A673 (cell line): ENCODE results near the gene NAGK. TPM values are rescaled to one million over a fixed set of nuclear protein-coding genes. Genes with fewer than 3 reads are reported as not detected.

Source experiments
- BruUV-seq: library from RNA; stranded (reverse); fragments of 400-500 nt; replicated peaks from 2 replicates; lab custom pipeline; 2021; lab: Mats Ljungman, UMichigan
- CTCF ChIA-PET: fragments of 300-600 bp; sonication (Branson Sonifier 250); formaldehyde crosslinking; loops from one replicate; lab custom pipeline; 2022; ENCODE audit warnings: antibody characterized with exemption; lab: Charles Lee
- POLR2A ChIA-PET: fragments of 300-600 bp; sonication (Branson Sonifier 250); formaldehyde crosslinking; loops from one replicate; lab custom pipeline; 2022; ENCODE audit warnings: antibody characterized with exemption; ENCODE audit not compliant: low non-redundant PET; lab: Charles Lee
- DNase-seq: peaks from one replicate; pipeline ENCODE4 v3.0.0-alpha.2; 2015; ENCODE audit warnings: low spot score
- H3K27ac ChIP-seq: fragments of 200-600 bp; sonication (generic); 2 replicates; pipeline ENCODE4 v1.5.1; 2016; ENCODE audit warnings: mixed run types, low read depth, mild to moderate bottlenecking, mixed read lengths, antibody characterized with exemption, low read length; ENCODE audit not compliant: poor library complexity, severe bottlenecking
- H3K27me3 ChIP-seq: fragments of 200-600 bp; sonication (generic); replicated peaks from 2 replicates; pipeline ENCODE4 v1.6.1; 2017; ENCODE audit warnings: mixed run types, low read depth, mild to moderate bottlenecking, mixed read lengths, antibody characterized with exemption, low read length; ENCODE audit not compliant: insufficient read depth, poor library complexity
- H3K36me3 ChIP-seq: fragments of 200-600 bp; sonication (generic); 2 replicates; pipeline ENCODE4 v1.6.1; 2016; ENCODE audit warnings: mixed run types, mild to moderate bottlenecking, mixed read lengths, antibody characterized with exemption, low read length; ENCODE audit not compliant: insufficient read depth, poor library complexity, severe bottlenecking
- H3K4me1 ChIP-seq: fragments of 200-600 bp; sonication (generic); 2 replicates; pipeline ENCODE4 v1.6.1; 2017; ENCODE audit warnings: mixed run types, mild to moderate bottlenecking, mixed read lengths, antibody characterized with exemption, low read length; ENCODE audit not compliant: insufficient read depth, poor library complexity, severe bottlenecking
- H3K4me3 ChIP-seq: fragments of 200-600 bp; sonication (generic); 2 replicates; pipeline ENCODE4 v1.5.1; 2016; ENCODE audit warnings: low read depth, mixed run types, mild to moderate bottlenecking, mixed read lengths, low read length; ENCODE audit not compliant: poor library complexity, severe bottlenecking
- H3K9me3 ChIP-seq: fragments of 200-600 bp; sonication (generic); 2 replicates; pipeline ENCODE4 v1.6.1; 2016; ENCODE audit warnings: mixed run types, low read depth, mild to moderate bottlenecking, mixed read lengths, antibody characterized with exemption, low read length; ENCODE audit not compliant: poor library complexity, severe bottlenecking
- CTCF ChIP-seq: fragments of 300-800, 200-600 bp; sonication (generic); conservative IDR thresholded peaks from 2 replicates; pipeline ENCODE4 v1.5.1; 2017; ENCODE audit warnings: low read depth, mild to moderate bottlenecking, antibody characterized with exemption, low read length, moderate library complexity, mixed read lengths
- EZH2 ChIP-seq: fragments of 200-600 bp; sonication (generic); IDR thresholded peaks from 2 replicates; pipeline ENCODE4 v1.6.1; 2017; ENCODE audit warnings: borderline replicate concordance, low read depth, mild to moderate bottlenecking, mixed read lengths, antibody characterized with exemption, low read length; ENCODE audit not compliant: poor library complexity, severe bottlenecking
- intact Hi-C: fragments of 100-400 bp; cut with micrococcal nuclease; formaldehyde crosslinking; loops from one replicate; pipeline ENCODE4 v1.10.0; 2022; ENCODE audit not compliant: unreplicated experiment
- total RNA-seq: library from RNA; stranded (reverse); gene quantifications from 2 replicates; pipeline ENCODE4 v1.2.3, GENCODE V29; 2021

NAGK gene
- total RNA-seq, 1 experiment from 2014 or later: 64.4 TPM

GRCh38 chr2:71064110-71064611, 4.3 kb upstream of the NAGK start:
- no peaks in the 10 kb centered on the region for H3K9me3 ChIP-seq
- no peaks in the 10 kb centered on the region for H3K36me3 ChIP-seq
- POLR2A ChIA-PET: no interaction called here
- H3K4me1 ChIP-seq: peaks cover 12% of the 10 kb centered on the region
- no peak for DNase-seq
- H3K27me3 ChIP-seq: peaks cover 3% of the 10 kb centered on the region
- TF ChIP-seq EZH2 (no peak), CTCF (no peak)
- no peak overlapping the region for H3K27ac ChIP-seq
- CTCF ChIA-PET: no interaction called here
- intact Hi-C loops: no loop called here
- no peak overlapping the region for H3K4me3 ChIP-seq
- no TSS peak for BruUV-seq

GRCh38 chr2:71064754-71065621, 3.5 kb upstream of the NAGK start:
- peaks cover 14% of the 10 kb centered on the region for H3K4me1 ChIP-seq
- no peak overlapping the region for H3K4me3 ChIP-seq
- DNase-seq: no peak
- no peaks in the 10 kb centered on the region for H3K9me3 ChIP-seq
- no TSS peak for BruUV-seq
- H3K27ac ChIP-seq: no peak overlapping the region
- peaks cover 3% of the 10 kb centered on the region for H3K27me3 ChIP-seq
- ChIA-PET CTCF (no interaction called here), POLR2A (no interaction called here)
- intact Hi-C loops: no loop called here
- H3K36me3 ChIP-seq: no peaks in the 10 kb centered on the region
- TF ChIP-seq CTCF (no peak), EZH2 (no peak)

- ChIA-PET CTCF (no interaction called here), POLR2A (no interaction called here)
- no TSS peak for BruUV-seq
- intact Hi-C loops: no loop called here
- no peak overlapping the region for H3K4me3 ChIP-seq
- H3K9me3 ChIP-seq: no peaks in the 10 kb centered on the region
- no peak for TF ChIP-seq EZH2
- no peak overlapping the region for H3K27ac ChIP-seq
- H3K4me1 ChIP-seq: peaks cover 9% of the 10 kb centered on the region
- no peak for DNase-seq
- H3K27me3 ChIP-seq: peaks cover 3% of the 10 kb centered on the region
- H3K36me3 ChIP-seq: no peaks in the 10 kb centered on the region
Measured at GRCh38 chr2:71066856-71067255, 1.6 kb upstream of the NAGK start.
